Measurements from ENCODE around the gene LRRC7. TPM values are rescaled to one million over a fixed set of nuclear protein-coding genes. Genes with fewer than 3 reads are reported as not detected.

Gene LRRC7
- total RNA-seq, 4 donors from 2014 or later = under 0.01 TPM; not detected in 3

- intact Hi-C loops (cut with DNase I) = no loop called here
- Histone ChIP-seq H3K36me3 (no peaks in the 10 kb centered on the region), H3K27me3 (no peaks in the 10 kb centered on the region), H3K27ac (no peak overlapping the region), H3K4me1 (no peaks in the 10 kb centered on the region), H3K4me3 (no peak overlapping the region), H3K9me3 (no peaks in the 10 kb centered on the region)
- no peak for DNase-seq
- 29 to 46% methylated on average over 3 of the region's 3 CpGs for WGBS, 2 donors
- no peak for TF ChIP-seq POLR2A (IDR thresholded peaks at IDR 0.05)
- no peak for TF ChIP-seq CTCF (IDR thresholded peaks at IDR 0.05)
Measured at GRCh38 chr1:69846267-69846666, 278.5 kb downstream of the LRRC7 start.

- WGBS, 2 donors = 69 to 77% methylated on average over 4 of the region's 4 CpGs
- Histone ChIP-seq H3K4me1 (no peaks in the 10 kb centered on the region), H3K27ac (no peak overlapping the region), H3K4me3 (no peak overlapping the region), H3K36me3 (no peaks in the 10 kb centered on the region), H3K9me3 (no peaks in the 10 kb centered on the region), H3K27me3 (no peaks in the 10 kb centered on the region)
- TF ChIP-seq POLR2A (IDR thresholded peaks at IDR 0.05) (no peak), CTCF (IDR thresholded peaks at IDR 0.05) (no peak)
- intact Hi-C loops (cut with DNase I) = no loop called here
- no peak for DNase-seq
Measured at GRCh38 chr1:69847670-69848069, 279.9 kb downstream of the LRRC7 start.

GRCh38 chr1:69852151-69852550 is 284.4 kb downstream of the LRRC7 start:
- no peak overlapping the region for H3K4me3 ChIP-seq
- no peak for DNase-seq
- H3K36me3 ChIP-seq = no peaks in the 10 kb centered on the region
- H3K4me1 ChIP-seq = no peaks in the 10 kb centered on the region
- H3K27ac ChIP-seq = no peak overlapping the region
- TF ChIP-seq POLR2A (IDR thresholded peaks at IDR 0.05) (no peak), CTCF (IDR thresholded peaks at IDR 0.05) (no peak)
- no peaks in the 10 kb centered on the region for H3K27me3 ChIP-seq
- 37 to 64% methylated on average over 4 of the region's 4 CpGs for whole genome bisulfite sequencing, 2 donors
- H3K9me3 ChIP-seq = no peaks in the 10 kb centered on the region
- intact Hi-C loops (cut with DNase I) = no loop called here

- Histone ChIP-seq H3K4me1 (no peaks in the 10 kb centered on the region), H3K27me3 (no peaks in the 10 kb centered on the region), H3K4me3 (no peak overlapping the region), H3K27ac (no peak overlapping the region), H3K36me3 (no peaks in the 10 kb centered on the region), H3K9me3 (no peaks in the 10 kb centered on the region)
- intact Hi-C loops (cut with DNase I) = no loop called here
- TF ChIP-seq POLR2A (IDR thresholded peaks at IDR 0.05) = no peak
- TF ChIP-seq CTCF (IDR thresholded peaks at IDR 0.05) = no peak
- no peak for DNase-seq
Measured at GRCh38 chr1:69852706-69853105, 285.0 kb downstream of the LRRC7 start.

GRCh38 chr1:69858534-69858933 is 290.8 kb downstream of the LRRC7 start:
- intact Hi-C loops (cut with DNase I) = no loop called here
- no peak overlapping the region for H3K4me3 ChIP-seq
- no peak for DNase-seq

GRCh38 chr1:69861641-69862040 is 293.9 kb downstream of the LRRC7 start:
- Histone ChIP-seq H3K27me3 (no peaks in the 10 kb centered on the region), H3K4me1 (no peaks in the 10 kb centered on the region), H3K9me3 (no peaks in the 10 kb centered on the region), H3K4me3 (no peak overlapping the region), H3K36me3 (no peaks in the 10 kb centered on the region), H3K27ac (no peak overlapping the region)
- intact Hi-C loops (cut with DNase I) = no loop called here
- no peak for DNase-seq
- WGBS, 2 donors = 76 to 83% methylated on average over 5 of the region's 5 CpGs
- TF ChIP-seq POLR2A (IDR thresholded peaks at IDR 0.05) (no peak), CTCF (IDR thresholded peaks at IDR 0.05) (no peak)

More at GRCh38 chr1:69858534-69858933, 290.8 kb downstream of the LRRC7 start:
- no peaks in the 10 kb centered on the region for H3K4me1 ChIP-seq
- H3K36me3 ChIP-seq = no peaks in the 10 kb centered on the region
- no peaks in the 10 kb centered on the region for H3K9me3 ChIP-seq
- no peaks in the 10 kb centered on the region for H3K27me3 ChIP-seq
- no peak for TF ChIP-seq POLR2A (IDR thresholded peaks at IDR 0.05)
- 68% methylated on average over 1 of the region's 1 CpG for WGBS, 2 donors
- no peak overlapping the region for H3K27ac ChIP-seq

Measured in esophagus squamous epithelium (tissue), 5 donors.